GM19467 (cell line): ENCODE measurements around the gene LRRC7.

ENCODE experiments used
- ATAC-seq: cut with Tn5 transposase; IDR thresholded peaks from one replicate; pipeline ENCODE4 v1.9.1; 2021; ENCODE audit warnings: mild to moderate bottlenecking, moderate library complexity; ENCODE audit not compliant: unreplicated experiment

LRRC7 gene

DNA sequence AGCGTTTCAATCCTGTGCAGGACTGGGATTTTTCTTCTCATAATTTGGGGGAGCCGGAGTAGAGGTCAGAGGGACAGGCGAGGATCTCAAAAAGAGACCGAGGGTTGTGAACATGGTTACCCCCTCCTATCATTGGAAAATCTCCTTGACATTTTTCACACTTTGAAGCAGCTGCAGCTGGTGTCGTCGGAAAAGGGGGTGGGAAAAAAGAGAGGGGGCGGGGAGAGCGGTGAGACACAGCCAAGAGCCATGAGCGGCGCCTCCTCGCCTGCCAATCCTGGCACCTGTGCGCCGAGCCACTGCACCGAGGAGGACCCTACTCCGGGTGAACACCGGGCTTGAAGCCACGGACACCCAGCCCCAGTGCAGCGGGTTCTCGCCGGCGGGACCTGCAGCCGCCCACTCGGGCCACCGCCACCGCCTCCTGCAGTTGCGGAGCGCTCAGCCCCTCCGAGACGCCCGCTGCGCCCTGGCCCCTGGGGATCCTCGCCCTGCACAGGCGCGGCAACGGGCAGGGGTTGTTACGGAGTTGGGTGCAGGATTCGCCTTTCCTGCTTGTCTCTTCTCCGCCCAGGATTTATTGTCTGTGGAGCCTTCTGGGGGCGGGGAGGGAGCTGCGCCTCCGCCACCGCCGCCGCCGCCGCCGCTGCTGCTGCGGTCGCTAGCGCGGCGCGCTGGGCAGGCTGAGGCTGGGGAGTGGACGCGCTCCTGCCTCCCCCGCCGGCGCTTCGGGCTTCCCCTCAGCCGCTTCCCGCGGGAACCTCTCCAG, at the start of gene LRRC7:
TSS of gene LRRC7 (plus strand) at position 271 of the 769 bp plus-strand sequence. CDS start 718 bp downstream, outside the sequence.
- no peak for ATAC-seq

DNA sequence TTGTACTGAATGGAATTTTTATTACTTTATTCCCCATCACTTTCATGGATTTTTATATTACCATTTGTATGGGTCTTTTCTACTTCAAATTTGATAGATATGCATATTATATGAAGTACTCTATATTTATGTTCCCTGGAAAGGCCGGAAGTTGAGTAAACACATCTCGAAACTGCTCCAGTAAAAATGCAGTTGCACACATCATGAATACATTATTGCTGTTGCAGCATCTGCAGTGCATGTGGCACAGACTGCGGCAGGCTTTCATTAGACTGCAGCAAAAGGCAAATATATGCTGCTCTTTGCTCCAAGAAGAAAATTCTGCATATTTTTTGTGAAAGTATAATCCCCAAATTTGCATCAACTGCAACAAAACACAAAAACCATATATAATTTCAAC, 48.7 kb upstream of the LRRC7 start:
- ATAC-seq, result no peak

- ATAC-seq, result no peak
Observed at GRCh38 chr1:69520326-69520725, 47.4 kb upstream of the LRRC7 start.

DNA sequence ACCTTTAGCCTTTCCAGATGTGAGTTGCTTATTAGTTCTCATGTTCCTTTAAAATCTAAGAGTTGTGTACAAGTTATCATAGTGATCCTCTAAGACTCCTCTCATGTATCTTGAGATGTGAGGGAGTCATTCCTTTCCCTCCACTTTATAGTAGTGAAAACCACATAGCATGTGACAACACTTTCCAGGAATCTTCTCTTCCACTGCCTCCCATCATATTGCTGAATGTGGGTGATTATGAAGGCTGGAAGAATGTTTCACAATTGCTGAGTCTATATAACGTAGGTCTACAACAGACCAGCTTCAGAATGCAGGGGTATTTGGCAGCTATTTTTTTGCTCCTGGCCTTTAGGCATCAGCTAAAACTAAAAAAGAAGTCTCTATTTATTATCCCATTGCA, 44.7 kb upstream of the LRRC7 start:
- ATAC-seq, result no peak

DNA sequence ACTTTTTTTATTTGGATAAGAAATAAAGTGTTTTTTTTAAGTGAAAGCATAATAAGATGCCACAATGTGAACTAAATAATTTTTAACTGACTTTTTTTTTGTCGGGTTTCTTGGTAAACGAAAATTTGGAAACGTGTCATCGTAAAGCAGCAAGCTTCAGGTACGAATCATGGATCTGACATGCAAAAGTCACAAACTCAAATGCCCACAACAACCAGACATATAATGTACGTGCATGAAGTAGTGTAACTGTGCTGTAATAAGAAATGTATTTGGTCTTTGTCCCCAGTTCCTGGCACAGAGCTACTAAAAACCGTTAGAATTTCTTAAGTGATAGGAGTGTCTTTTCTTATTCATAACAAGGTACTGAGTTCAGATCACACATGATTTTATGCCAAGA, 44.3 kb upstream of the LRRC7 start:
- no peak for ATAC-seq

DNA sequence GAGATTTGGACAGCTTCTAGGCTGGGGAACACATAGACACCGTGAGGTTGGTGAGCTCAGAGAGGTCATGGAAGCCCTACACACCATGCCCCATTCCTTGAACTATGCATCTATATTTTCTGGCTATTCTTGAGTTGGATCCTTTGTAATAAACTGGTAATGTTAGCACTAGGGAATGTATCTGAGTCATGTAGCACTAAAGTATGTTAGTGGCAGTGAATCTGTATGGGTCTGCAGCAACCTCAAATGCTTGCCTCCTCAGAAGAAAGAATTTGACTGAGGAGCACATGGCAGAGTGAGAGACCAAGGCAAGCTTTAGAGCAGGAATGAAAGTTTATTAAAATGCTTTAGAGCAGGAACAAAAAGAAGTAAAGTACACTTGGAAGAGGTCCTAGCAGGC, 43.7 kb upstream of the LRRC7 start:
- ATAC-seq, result no peak

DNA sequence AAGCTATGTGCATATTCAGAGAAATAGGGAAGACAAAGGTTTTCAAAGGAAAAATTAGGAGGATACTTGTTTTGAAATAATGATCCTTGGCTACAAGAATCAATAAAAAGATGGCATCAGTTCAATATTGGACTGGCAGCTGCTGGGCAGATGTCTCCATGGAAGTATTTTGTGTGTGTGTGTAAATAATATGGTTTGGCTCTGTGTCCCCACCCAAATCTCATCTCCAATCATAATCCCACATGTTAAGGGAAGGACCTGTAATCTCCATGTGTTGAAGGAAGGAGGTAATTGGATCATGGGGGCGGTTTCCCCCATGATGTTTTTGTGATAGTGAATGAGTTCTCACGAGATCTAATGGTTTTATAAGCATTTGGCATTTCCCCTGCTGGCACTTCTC, 40.4 kb upstream of the LRRC7 start:
- ATAC-seq, result no peak

- ATAC-seq, result no peak
Observed at GRCh38 chr1:69528376-69528775, 39.3 kb upstream of the LRRC7 start.

- ATAC-seq, result no peak
Observed at GRCh38 chr1:69533343-69533742, 34.4 kb upstream of the LRRC7 start.

GRCh38 chr1:69534829-69535228, 32.9 kb upstream of the LRRC7 start:
- ATAC-seq, result no peak

GRCh38 chr1:69535490-69535889, 32.2 kb upstream of the LRRC7 start:
- no peak for ATAC-seq

DNA sequence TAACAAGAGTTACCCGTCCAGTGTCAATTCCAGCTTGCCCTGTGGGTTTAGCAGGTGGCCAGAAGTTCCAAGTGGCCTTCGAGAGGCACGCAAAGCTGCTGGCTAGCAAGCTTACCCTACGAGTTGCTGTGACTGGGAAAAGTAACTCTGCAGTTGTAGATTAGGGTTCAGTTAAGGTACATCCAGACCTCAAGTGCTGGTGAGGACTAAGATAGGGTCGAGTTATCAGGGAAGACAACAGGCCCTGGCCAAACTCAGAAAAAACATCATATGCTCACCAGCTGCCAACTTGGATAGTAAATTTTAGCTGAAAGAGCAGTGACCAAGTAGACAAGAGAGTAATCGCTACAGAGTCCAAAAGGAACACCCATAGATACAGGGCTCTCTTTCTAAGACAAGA, 27.7 kb upstream of the LRRC7 start:
- no peak for ATAC-seq

- no peak for ATAC-seq
Observed at GRCh38 chr1:69551476-69552324, 16.0 kb upstream of the LRRC7 start.

GRCh38 chr1:69553726-69554125, 14.0 kb upstream of the LRRC7 start:
- no peak for ATAC-seq

GRCh38 chr1:69568421-69569174, 876 bp downstream of the LRRC7 start:
- no peak for ATAC-seq

DNA sequence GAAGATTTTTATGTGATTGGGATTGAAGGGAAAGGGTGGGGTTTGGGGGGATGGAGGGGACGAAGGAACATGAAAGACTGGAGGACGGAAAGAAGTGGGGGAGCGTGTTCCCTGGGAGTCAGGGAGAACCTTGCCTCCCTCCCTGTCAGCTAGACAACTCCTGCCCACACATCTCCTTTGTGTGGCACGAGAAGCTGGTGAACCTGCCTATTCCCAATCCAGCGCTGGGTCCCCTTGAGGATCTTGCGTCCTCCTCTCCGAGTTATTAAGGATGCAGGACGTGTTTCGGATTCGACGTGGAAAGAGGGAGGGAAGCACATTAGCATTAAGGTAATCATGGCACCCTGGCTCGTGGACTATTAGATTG, 1.4 kb downstream of the LRRC7 start:
- no peak for ATAC-seq

DNA sequence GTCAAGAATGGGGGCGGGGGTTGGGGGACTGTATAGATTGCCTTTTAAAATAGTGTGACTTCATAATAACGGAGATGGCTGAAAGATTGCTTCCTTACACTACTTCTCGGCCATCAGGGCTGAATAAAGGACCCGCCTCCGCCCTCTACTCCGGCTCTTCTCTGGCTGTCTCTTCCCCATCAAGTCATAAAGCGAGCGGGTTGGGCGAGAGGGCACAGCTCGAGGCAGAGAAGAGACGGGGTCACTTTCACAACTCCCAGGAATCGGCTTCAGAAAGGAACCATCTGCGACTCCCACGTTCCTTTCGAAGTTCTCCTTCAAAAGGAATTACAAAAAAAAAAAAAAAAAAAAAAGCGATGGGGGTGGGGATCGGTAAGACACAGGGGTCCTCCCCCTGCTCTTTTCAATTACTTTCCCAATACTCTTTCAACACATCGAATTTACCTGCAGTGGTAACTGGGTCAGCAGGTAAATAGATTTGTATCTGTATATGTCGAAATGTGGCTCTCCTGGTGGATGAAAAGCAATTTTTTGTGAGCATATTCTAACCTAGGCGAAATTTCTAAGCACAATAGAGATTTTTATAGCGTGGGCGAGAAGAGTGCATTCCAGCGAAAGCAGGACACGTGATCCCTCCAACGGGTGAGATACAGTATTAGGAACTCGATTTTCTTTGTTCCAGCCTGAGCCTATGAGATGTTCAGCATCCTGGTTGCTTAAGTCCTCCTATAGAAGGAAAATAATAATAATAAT, 2.0 kb downstream of the LRRC7 start:
- ATAC-seq, result no peak

GRCh38 chr1:69570356-69570755, 2.6 kb downstream of the LRRC7 start:
- ATAC-seq, result no peak

DNA sequence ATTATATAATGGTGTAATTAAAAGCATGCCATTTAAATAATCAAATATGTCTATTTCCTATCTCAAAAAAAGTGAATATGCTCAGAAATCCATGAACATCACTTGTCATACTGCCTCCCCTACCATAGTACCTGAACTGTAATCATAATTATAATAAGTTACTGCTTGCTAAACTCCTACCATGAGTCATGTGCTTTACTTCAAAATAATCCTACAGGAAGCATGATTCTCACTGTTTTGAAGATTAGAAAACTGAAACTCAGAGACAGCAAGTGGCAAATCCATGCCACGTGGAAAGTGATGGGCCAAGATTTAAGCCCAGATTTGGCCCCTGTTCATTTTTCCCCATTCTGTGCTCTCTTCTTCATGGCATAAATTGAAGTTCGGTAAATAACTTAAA, 5.2 kb downstream of the LRRC7 start:
- ATAC-seq, result no peak

DNA sequence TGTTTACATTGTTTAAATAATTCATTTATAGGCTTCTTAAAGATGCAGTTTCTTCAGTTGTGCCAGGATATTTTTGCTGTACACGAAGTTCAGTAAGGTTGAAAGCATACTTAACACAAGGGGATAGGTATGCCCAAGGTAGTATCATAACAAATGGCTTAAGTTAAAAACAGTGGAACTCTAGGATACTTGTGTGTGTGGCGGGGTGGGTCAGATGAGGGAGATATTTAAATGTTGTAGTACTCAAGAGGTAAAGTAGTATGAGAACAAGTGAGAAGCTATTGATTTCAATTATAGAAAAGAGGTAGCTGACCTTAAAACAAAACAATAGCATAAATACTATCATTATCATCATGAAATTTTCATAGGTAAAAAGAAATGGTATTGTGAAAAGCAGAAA, 6.2 kb downstream of the LRRC7 start:
- no peak for ATAC-seq

- ATAC-seq, result no peak
Observed at GRCh38 chr1:69585666-69586065, 17.9 kb downstream of the LRRC7 start.
